ENCODE measurements around the gene PCDHGB5. TPM values are rescaled to one million over a fixed set of nuclear protein-coding genes. Genes with fewer than 3 reads are reported as not detected.
"Not testable (repeated sequence)": the region's sequence is repeated elsewhere in the genome, so short reads cannot be mapped to it uniquely, and the experiment has no call there.

The PCDHGB5 gene
- total RNA-seq, 1 donor from 2014 or later, result 15.4 TPM

GRCh38 chr5:141375444-141376155, 22.1 kb upstream of the PCDHGB5 start:
- DNase-seq (ENCODE audit: low spot score), result not testable (repeated sequence)

DNA sequence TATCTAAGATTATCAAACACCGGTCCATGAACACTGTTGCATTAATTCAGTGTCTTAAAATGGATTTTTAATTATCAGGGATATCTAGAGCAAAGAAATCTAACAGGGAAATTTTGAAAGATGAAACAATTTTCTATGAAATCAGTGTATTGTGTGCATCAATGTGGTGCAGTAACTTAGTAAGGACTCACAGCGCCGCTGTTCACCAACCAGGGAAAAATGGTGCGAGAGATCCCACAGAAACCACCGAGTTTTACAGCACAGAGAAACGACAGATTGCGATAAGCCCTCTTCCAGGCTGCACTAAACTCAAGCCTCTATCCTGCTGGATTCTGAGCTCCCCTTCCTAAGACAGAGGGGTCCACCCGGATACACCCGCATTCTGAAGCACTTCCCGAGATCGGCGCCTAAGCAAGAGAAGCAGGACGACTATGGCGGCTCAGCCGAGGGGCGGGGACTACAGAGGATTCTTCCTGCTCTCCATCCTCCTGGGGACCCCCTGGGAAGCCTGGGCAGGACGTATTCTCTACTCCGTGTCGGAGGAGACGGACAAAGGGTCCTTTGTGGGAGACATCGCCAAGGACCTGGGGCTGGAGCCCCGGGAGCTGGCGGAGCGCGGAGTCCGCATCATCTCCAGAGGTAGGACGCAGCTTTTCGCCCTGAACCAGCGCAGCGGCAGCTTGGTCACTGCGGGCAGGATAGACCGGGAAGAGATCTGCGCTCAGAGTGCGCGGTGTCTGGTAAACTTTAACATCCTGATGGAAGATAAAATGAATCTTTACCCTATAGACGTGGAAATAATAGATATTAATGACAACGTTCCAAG, 15.1 kb upstream of the PCDHGB5 start, which contains the start of gene PCDHGA7:
Gene PCDHGA7 (plus strand): TSS at position 274 of the 826 bp plus-strand sequence. CDS start 158 bp downstream, at position 432.
- no peak for DNase-seq (ENCODE audit: low spot score)

GRCh38 chr5:141383345-141383744, 14.4 kb upstream of the PCDHGB5 start:
- no peak for DNase-seq (ENCODE audit: low spot score)

GRCh38 chr5:141384471-141385267, 13.1 kb upstream of the PCDHGB5 start:
- DNase-seq (ENCODE audit: low spot score), result no peak

GRCh38 chr5:141387557-141388311, 10.0 kb upstream of the PCDHGB5 start, which contains the start of gene PCDHGB4:
Gene PCDHGB4, plus strand, starts transcription at chr5:141387698. Its CDS starts 187 bp downstream, at chr5:141387885.
- peak; percentile 6 for DNase-seq (ENCODE audit: low spot score)

- no peak for DNase-seq (ENCODE audit: low spot score)
Observed at GRCh38 chr5:141388661-141389060, 9.1 kb upstream of the PCDHGB5 start.

GRCh38 chr5:141389153-141390042, 8.3 kb upstream of the PCDHGB5 start:
- no peak for DNase-seq (ENCODE audit: low spot score)

DNA sequence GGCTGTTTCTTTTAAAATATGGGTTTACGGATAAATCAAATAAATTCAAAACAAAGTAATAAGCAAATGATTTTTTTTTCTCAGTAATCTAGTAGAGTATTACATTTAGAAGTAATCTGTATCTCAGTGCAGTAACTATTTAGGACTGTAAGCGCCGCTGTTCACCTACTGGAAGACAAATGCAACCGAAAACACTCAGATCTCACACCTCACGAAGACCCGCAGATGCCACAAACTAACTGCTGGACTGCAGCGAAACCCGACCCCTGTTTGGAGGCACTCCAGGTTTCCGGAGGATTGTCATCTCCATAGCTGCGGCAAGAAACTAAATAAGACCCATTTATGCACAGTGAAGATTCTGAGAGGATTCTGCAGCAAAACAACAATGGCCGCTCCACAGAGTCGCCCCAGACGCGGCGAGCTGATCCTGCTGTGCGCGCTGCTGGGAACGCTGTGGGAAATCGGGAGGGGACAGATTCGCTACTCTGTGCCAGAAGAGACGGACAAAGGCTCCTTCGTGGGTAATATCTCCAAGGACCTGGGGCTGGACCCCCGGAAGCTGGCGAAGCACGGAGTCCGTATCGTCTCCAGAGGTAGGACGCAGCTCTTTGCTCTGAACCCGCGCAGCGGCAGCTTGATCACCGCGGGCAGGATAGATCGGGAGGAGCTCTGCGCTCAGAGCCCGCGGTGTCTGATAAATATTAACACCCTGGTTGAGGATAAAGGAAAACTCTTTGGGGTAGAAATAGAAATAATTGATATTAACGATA, 5.1 kb upstream of the PCDHGB5 start, which contains the start of gene PCDHGA8:
Gene PCDHGA8 (plus strand): TSS at position 205 of the 770 bp plus-strand sequence. CDS start 181 bp downstream, at position 386.
- DNase-seq (ENCODE audit: low spot score), result no peak

DNA sequence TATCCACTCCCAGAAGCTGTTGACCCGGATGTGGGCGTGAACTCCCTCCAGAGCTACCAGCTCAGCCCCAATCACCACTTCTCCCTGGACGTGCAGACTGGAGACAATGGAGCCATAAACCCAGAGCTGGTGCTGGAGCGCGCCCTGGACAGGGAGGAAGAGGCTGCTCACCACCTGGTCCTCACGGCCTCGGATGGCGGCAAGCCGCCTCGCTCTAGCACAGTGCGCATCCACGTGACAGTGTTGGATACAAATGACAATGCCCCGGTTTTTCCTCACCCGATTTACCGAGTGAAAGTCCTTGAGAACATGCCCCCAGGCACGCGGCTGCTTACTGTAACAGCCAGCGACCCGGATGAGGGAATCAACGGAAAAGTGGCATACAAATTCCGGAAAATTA, 4.5 kb upstream of the PCDHGB5 start:
- DNase-seq (ENCODE audit: low spot score), result no peak

- DNase-seq (ENCODE audit: low spot score), result not testable (repeated sequence)
Observed at GRCh38 chr5:141394401-141395187, 3.2 kb upstream of the PCDHGB5 start.

DNA sequence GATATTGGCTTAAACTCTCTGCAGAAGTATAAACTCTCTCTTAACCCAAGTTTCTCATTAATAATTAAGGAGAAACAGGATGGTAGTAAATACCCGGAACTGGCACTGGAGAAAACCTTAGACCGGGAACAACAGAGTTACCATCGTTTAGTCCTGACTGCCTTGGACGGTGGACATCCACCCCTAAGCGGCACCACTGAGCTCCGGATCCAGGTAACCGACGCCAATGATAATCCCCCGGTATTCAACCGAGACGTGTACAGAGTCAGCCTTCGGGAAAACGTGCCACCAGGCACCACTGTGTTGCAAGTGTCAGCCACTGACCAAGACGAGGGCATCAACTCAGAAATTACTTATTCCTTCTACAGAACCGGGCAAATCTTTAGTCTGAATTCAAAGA, 861 bp downstream of the PCDHGB5 start:
- DNase-seq (ENCODE audit: low spot score), result no peak

- no peak for DNase-seq (ENCODE audit: low spot score)
Observed at GRCh38 chr5:141399555-141400258, 2.0 kb downstream of the PCDHGB5 start.

DNA sequence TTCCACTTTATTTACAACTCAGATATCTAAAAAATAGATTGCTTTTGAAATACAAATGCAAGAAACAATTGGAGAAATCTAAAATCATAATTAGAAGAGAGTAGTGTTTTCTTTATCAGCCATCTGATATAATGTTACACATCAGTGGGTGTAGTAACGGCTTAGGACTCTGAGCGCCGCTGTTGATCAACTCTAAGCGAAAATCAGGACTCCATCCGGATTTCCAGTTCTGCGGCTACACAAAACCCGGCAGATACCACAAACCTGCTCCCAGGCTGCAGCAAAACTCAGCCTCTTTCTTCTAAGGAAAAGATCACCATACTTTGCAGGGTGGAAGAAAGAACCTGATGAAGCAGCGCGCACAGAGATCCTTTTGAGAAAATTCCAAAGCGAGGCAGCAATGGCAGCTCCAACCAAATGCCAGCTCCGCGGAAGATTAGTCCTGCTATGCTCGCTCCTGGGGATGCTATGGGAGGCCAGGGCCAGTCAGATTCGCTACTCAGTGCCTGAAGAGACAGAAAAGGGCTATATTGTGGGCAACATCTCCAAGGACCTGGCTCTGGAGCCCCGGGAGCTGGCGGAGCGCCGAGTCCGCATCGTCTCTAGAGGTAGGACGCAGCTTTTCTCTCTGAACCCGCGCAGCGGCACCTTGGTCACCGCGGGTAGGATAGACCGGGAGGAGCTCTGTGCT, 5.0 kb downstream of the PCDHGB5 start, which contains the start of gene PCDHGA9:
Gene PCDHGA9 (plus strand): TSS at position 226 of the 691 bp plus-strand sequence. CDS start 175 bp downstream, at position 401.
- DNase-seq (ENCODE audit: low spot score), result no peak

GRCh38 chr5:141403387-141403786, 5.6 kb downstream of the PCDHGB5 start:
- DNase-seq (ENCODE audit: low spot score), result no peak

DNA sequence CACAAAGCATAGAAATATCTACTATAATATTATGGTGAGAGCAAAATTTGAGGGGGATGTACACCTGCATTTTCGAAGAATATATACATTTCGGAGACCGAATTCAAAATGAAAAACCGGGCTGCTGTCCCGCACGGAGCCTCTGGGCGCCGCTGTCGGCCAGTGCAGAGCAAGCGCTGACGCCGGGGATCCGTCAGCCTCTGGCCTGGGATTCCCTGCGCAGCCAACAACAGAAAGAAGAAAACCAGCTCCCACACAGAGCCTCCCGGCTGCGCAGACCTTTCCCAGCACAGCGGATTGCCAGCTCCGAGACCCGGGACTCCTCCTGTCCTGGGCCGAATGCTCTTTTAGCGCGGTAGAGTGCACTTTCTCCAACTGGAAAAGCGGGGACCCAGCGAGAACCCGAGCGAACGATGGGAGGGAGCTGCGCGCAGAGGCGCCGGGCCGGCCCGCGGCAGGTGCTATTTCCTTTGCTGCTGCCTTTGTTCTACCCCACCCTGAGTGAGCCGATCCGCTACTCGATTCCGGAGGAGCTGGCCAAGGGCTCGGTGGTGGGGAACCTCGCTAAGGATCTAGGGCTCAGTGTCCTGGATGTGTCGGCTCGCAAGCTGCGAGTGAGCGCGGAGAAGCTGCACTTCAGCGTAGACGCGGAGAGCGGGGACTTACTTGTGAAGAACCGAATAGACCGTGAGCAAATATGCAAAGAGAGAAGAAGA, 10.2 kb downstream of the PCDHGB5 start, which contains the start of gene PCDHGB6:
Gene PCDHGB6 (plus strand): TSS at position 232 of the 716 bp plus-strand sequence. CDS start 182 bp downstream, at position 414.
- DNase-seq (ENCODE audit: low spot score), result peak; percentile 34
